NCI-H460 (cell line): ENCODE measurements around the gene FOXP2. TPM values are rescaled to one million over a fixed set of nuclear protein-coding genes. Genes with fewer than 3 reads are reported as not detected.
"Not testable (repeated sequence)": the region's sequence is repeated elsewhere in the genome, so short reads cannot be mapped to it uniquely, and the experiment has no call there.

Experiments
- DNase-seq: peaks from one replicate; pipeline ENCODE4 v3.0.0-alpha.2; 2016; ENCODE audit warnings: low read depth; ENCODE audit errors: extremely low read depth
- total RNA-seq: library from RNA; depleted of rRNA; stranded (reverse); fragments of >200 nt; shearing (Covaris generic); gene quantifications from 2 replicates; pipeline ENCODE4 v1.2.3, GENCODE V29; 2014

The FOXP2 gene
- total RNA-seq, 1 experiment from 2014 or later, result not detected

- DNase-seq, result peak; percentile 6
These were observed 159.8 kb downstream of the FOXP2 start for GRCh38 chr7:114574384-114574783.

- DNase-seq, result no peak
These were observed 160.5 kb downstream of the FOXP2 start for GRCh38 chr7:114575098-114575497.

GRCh38 chr7:114580963-114581362, 166.3 kb downstream of the FOXP2 start:
- not testable (repeated sequence) for DNase-seq

- no peak for DNase-seq
These were observed 173.9 kb downstream of the FOXP2 start for GRCh38 chr7:114588506-114588905.

GRCh38 chr7:114589436-114589835, 174.8 kb downstream of the FOXP2 start:
- no peak for DNase-seq

- no peak for DNase-seq
These were observed 175.7 kb downstream of the FOXP2 start for GRCh38 chr7:114590298-114590697.

- no peak for DNase-seq
These were observed 184.3 kb downstream of the FOXP2 start for GRCh38 chr7:114598946-114599345.

- no peak for DNase-seq
These were observed 191.5 kb downstream of the FOXP2 start for GRCh38 chr7:114606100-114606499.

GRCh38 chr7:114608822-114609221, 194.2 kb downstream of the FOXP2 start:
- DNase-seq, result not testable (repeated sequence)

- no peak for DNase-seq
These were observed 205.6 kb downstream of the FOXP2 start for GRCh38 chr7:114620208-114620607.

GRCh38 chr7:114622221-114622620, 207.6 kb downstream of the FOXP2 start:
- no peak for DNase-seq

GRCh38 chr7:114623146-114623545, 208.5 kb downstream of the FOXP2 start:
- DNase-seq, result no peak

GRCh38 chr7:114627231-114627630, 212.6 kb downstream of the FOXP2 start:
- no peak for DNase-seq

GRCh38 chr7:114628362-114628761, 213.7 kb downstream of the FOXP2 start:
- no peak for DNase-seq

GRCh38 chr7:114629762-114630161, 215.1 kb downstream of the FOXP2 start:
- no peak for DNase-seq

- DNase-seq, result no peak
These were observed 215.8 kb downstream of the FOXP2 start for GRCh38 chr7:114630201-114630990.

GRCh38 chr7:114631249-114631822, 216.7 kb downstream of the FOXP2 start:
- DNase-seq, result no peak

- no peak for DNase-seq
These were observed 224.8 kb downstream of the FOXP2 start for GRCh38 chr7:114639451-114639850.

- DNase-seq, result no peak
These were observed 229.8 kb downstream of the FOXP2 start for GRCh38 chr7:114644455-114644854.

GRCh38 chr7:114645451-114645850, 230.8 kb downstream of the FOXP2 start:
- DNase-seq, result no peak

- no peak for DNase-seq
These were observed 232.9 kb downstream of the FOXP2 start for GRCh38 chr7:114647518-114647917.

- no peak for DNase-seq
These were observed 233.5 kb downstream of the FOXP2 start for GRCh38 chr7:114648117-114648516.
